Tibial artery (tissue), 4 donors: Measurements from ENCODE around the gene RNF220.

Experiments used
- DNase-seq, 2 donors: peaks; one replicate each; pipeline ENCODE4 v3.0.0-alpha.2; 2019
- H3K27ac ChIP-seq, 2 donors: fragments of 200-600 bp; sonication (generic) in 1 of 2; 1 replicate in 1 of 2; 2 replicates in 1 of 2; pipeline ENCODE4 v1.5.1; 2018 to 2019; ENCODE audit warnings: mild to moderate bottlenecking in 1 of 2
- H3K27me3 ChIP-seq, 2 donors: fragments of 200-600 bp; sonication (generic) in 1 of 2; one replicate each; pipeline versions ENCODE4 v1.5.1 to v1.6.0; 2016 to 2019
- H3K36me3 ChIP-seq, 3 donors: fragments of 200-600 bp; sonication (generic) in 2 of 3; one replicate each; pipeline ENCODE4 v1.5.1; 2016 to 2019; ENCODE audit warnings: mild to moderate bottlenecking in 2 of 3
- H3K4me1 ChIP-seq, 4 donors: fragments of 200-600 bp; sonication (generic) in 2 of 4; 1 replicate in 3 of 4; 2 replicates in 1 of 4; pipeline ENCODE4 v1.5.1; 2016 to 2019
- H3K4me3 ChIP-seq, 2 donors: fragments of 200-600 bp; sonication (generic) in 1 of 2; 1 replicate in 1 of 2; 2 replicates in 1 of 2; pipeline ENCODE4 v1.5.1; 2018 to 2019; ENCODE audit warnings: mild to moderate bottlenecking in 2 of 2
- H3K9me3 ChIP-seq, 3 donors: fragments of 200-600 bp; sonication (generic) in 1 of 3; one replicate each; pipeline ENCODE4 v1.5.1; 2016 to 2019
- intact Hi-C: fragments of 100-400 bp; cut with DNase I; formaldehyde crosslinking; loops from one replicate; pipeline ENCODE4 v1.15.0; 2023; ENCODE audit warnings: low total_unique reads
- TF ChIP-seq, protein P1 (sequence below), 2 experiments: fragments of 200-600 bp in 1 of 2; fragments of 450-650 bp in 1 of 2; IDR thresholded peaks; one replicate each; pipeline ENCODE4 v1.5.1; 2017 to 2019; ENCODE audit warnings: antibody characterized with exemption in 2 of 2, mild to moderate bottlenecking in 1 of 2, moderate library complexity in 1 of 2

RNF220 gene

DNA sequence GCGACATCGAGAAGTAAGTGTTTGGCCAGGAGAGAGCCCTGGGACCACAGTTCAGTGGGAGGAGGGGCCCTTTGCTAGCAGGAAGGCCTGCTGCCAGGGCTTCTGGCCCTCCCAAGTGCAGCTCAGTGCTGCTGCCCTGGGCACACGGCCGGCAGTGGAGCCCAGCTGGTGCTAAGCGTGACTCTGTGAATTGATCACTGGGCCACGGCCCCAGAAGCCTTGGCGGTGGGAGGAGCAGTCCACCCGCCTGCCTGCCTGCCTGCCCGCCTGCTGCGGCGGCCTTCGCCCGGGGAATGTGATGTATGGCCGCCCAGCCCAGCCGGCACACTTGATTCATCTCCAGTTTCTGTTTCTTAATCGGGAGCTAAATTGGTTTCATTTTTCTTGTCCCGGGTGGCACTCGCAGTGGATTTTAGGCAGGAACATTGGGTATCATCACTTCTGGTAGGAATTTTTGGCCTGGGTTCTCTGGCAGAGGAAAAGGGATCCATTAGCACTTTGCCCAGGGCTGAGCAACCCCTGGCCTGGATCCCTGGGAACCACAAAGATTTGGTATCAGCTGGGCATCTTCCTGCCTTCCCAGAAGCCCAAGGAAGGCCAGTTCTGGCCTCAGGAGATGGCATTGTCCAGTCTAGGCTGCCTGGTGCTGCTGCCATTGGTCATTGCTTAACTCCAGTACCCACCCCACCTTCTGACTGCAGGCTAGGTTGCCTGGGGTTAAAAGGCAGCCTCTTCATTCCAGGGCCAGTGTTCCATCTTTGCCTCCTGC is 240.6 kb downstream of the RNF220 start:
- Histone ChIP-seq H3K4me1 (peaks cover 0 to 27% (median 3%) of the 10 kb centered on the region in 4 donors), H3K27me3 (no peaks in the 10 kb centered on the region), H3K4me3 (no peak overlapping the region), H3K27ac (peak overlapping the region in 1 of 2 donors; percentile 8), H3K9me3 (no peaks in the 10 kb centered on the region), H3K36me3 (peaks cover 49 to 99% (median 99%) of the 10 kb centered on the region in 3 donors)
- peak in 1 of 2 donors; percentile 28 for DNase-seq
- TF ChIP-seq, protein P1, sequence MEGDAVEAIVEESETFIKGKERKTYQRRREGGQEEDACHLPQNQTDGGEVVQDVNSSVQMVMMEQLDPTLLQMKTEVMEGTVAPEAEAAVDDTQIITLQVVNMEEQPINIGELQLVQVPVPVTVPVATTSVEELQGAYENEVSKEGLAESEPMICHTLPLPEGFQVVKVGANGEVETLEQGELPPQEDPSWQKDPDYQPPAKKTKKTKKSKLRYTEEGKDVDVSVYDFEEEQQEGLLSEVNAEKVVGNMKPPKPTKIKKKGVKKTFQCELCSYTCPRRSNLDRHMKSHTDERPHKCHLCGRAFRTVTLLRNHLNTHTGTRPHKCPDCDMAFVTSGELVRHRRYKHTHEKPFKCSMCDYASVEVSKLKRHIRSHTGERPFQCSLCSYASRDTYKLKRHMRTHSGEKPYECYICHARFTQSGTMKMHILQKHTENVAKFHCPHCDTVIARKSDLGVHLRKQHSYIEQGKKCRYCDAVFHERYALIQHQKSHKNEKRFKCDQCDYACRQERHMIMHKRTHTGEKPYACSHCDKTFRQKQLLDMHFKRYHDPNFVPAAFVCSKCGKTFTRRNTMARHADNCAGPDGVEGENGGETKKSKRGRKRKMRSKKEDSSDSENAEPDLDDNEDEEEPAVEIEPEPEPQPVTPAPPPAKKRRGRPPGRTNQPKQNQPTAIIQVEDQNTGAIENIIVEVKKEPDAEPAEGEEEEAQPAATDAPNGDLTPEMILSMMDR (IDR thresholded peaks at IDR 0.05), result no peak
- intact Hi-C loops, result no loop called here

DNA sequence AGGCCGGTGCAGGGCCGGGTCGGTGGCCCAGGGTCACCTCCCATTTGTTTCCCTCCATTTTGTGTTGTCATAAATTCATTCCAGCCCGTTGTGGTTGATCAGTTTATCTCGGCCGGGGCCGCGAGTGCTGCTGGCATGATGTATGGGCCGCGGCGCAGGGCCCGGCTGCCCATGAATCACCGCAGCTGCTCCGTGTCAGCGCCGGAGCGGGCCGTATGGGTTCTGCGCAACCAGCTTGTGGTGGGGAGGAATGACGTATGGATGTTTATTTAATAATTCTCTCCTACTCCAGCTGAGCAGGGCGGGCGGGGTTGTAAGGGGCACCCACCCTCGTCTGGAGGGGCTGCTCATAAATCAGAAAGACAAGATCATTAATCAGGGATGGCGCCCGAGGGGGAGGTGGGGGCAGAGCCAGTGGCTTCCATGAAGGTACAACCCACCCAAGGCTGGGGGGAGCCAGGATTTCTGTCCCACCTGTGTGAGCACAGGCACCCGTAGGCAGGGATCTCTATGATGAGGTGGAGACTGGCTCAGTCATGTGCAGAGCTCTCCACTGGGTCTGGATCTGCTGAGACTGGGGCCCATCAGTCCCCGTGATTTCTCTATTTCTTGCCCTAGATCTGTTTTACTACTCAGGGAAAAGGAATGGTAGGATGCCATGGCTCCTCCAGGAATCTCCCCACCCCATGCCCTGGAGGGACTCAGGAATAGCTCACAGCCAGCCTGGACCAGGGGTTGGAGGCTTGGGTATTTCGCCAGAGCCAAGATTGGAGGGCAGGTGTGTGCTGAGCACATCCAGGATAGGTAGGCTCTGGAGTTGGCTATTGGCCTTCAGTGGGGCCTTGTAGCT is 241.4 kb downstream of the RNF220 start:
- Histone ChIP-seq H3K4me1 (peaks cover 0 to 27% (median 3%) of the 10 kb centered on the region in 4 donors), H3K36me3 (peaks cover 52 to 100% (median 99%) of the 10 kb centered on the region in 3 donors), H3K27me3 (no peaks in the 10 kb centered on the region), H3K4me3 (no peak overlapping the region), H3K9me3 (no peaks in the 10 kb centered on the region), H3K27ac (peak overlapping the region in 1 of 2 donors; percentile 8)
- no peak for DNase-seq
- TF ChIP-seq, protein P1 (IDR thresholded peaks at IDR 0.05), result no peak
- intact Hi-C loops, result no loop called here

DNA sequence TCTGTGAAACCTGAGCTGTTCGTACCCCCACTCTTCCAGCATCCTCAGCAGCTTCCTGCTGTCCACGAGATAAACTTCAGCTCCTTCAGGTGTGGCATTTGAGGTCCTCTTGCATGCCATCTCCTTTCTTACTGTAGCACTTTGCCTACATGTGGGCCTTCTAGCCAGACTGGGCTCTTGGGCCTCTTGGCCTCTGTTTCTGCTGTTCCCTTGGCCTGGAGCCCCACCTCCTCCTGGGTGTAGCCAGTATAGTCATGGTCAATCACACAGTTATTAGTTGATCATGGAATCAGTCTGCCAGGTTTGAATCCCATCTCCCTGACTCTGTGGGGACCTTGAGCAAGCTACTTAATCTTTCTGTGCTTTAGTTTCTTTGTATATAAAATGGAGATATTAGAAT is 242.8 kb downstream of the RNF220 start:
- no peak overlapping the region for H3K4me3 ChIP-seq
- no peak overlapping the region for H3K27ac ChIP-seq
- H3K36me3 ChIP-seq, result peaks cover 40 to 89% (median 86%) of the 10 kb centered on the region in 3 donors
- peaks cover 0 to 23% (median 3%) of the 10 kb centered on the region in 4 donors for H3K4me1 ChIP-seq
- no peaks in the 10 kb centered on the region for H3K9me3 ChIP-seq
- DNase-seq, result no peak
- no peaks in the 10 kb centered on the region for H3K27me3 ChIP-seq
- intact Hi-C loops, result no loop called here
- TF ChIP-seq, protein P1 (IDR thresholded peaks at IDR 0.05), result no peak

DNA sequence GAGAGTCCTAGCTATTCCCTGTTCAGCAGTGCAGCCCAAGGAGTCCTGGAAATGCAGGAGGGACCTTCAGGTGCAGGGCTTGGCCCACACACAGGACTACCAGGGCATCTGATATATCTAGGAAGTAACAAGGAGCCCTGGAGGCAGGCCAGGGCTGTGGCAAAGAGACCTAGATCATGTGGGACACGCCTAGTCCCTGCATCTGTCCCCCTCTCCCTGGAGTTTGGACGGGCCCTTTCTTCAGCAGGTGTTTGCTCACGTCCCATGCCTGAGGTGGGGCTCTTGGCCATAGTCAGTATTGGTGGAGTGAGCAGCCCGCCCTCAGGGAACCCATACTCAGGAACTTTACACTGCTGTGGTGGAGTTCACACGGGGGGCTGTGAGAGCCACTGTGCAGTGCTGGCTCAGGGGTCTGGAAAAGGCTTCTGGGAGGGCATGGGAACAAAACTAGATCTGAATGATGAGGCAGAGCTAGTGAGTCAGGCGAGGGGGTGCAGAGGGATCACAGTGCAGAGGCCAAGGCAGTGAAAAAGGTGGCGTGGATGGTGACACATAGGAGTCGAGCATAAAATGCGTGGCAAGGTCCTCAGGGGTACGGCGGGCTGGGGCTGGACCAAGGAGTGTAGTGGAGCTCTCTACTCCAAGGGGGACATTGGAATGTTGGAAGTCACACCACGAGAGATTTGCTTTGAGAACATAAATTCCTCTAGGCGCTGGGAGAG is 243.6 kb downstream of the RNF220 start:
- DNase-seq, result no peak
- Histone ChIP-seq H3K27me3 (no peaks in the 10 kb centered on the region), H3K27ac (no peak overlapping the region), H3K9me3 (no peaks in the 10 kb centered on the region), H3K4me1 (peaks cover 0 to 16% (median under 1%) of the 10 kb centered on the region in 4 donors), H3K36me3 (peaks cover 40 to 85% (median 79%) of the 10 kb centered on the region in 3 donors), H3K4me3 (no peak overlapping the region)
- TF ChIP-seq, protein P1 (IDR thresholded peaks at IDR 0.05), result no peak
- intact Hi-C loops, result no loop called here

DNA sequence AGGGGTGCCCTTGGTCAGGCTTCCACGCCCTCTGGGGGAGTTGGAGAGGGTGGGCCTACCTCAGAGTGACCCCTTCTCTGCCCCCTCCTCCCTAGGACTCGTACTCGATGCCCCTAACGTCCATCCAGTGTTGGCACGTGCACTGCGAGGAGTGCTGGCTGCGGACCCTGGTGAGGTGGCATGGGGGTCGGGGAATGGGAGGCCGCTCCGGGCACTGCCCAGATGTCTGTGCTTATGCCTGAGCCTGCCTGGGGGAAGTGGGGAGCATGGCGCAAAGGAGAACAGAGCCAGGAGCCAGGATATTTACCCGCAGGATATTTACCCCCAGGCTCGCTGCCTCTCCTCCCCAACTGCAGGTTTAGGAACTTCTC is 244.7 kb downstream of the RNF220 start:
- Histone ChIP-seq H3K27ac (no peak overlapping the region), H3K4me1 (peaks cover 0 to 7% (median 0%) of the 10 kb centered on the region in 4 donors), H3K27me3 (no peaks in the 10 kb centered on the region), H3K9me3 (no peaks in the 10 kb centered on the region), H3K36me3 (peaks cover 33 to 83% (median 68%) of the 10 kb centered on the region in 3 donors), H3K4me3 (no peak overlapping the region)
- TF ChIP-seq, protein P1 (IDR thresholded peaks at IDR 0.05), result no peak
- intact Hi-C loops, result loop anchor here (5.0 kb wide), 2 partner anchors 42 to 432 kb away; no protein-coding TSS in a partner anchor
- no peak for DNase-seq
